ENCODE measurements around the gene BIN1. TPM values are rescaled to one million over a fixed set of nuclear protein-coding genes. Genes with fewer than 3 reads are reported as not detected.

The BIN1 gene
- total and polyA plus RNA-seq, 7 donors: 615 to 1,667 (median 1,331) TPM

DNA sequence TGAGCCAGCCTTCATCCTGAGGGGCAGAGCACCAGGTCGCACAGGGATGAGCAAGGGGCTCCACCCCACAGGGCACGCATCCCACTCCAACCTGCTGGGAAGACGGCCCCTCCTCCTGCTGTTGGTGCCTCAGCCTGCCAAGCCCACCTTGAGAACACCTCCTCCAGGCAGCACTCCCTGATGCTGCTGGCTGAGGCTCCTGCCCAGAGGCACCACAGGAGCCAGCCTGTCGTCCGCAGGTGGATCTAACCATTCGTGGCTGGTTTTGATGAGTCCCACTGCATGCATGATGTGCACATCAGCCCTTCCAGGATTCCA, 58.4 kb downstream of the BIN1 start:
- Histone ChIP-seq H3K36me3 (ENCODE audit: insufficient read depth in 1 of 2, low read depth in 1 of 2) (peaks cover 0 to 31% of the 10 kb centered on the region in 2 donors), H3K27me3 (ENCODE audit: insufficient read depth in 3 of 3, low read length in 2 of 3) (no peaks in the 10 kb centered on the region), H3K4me1 (peaks cover 45% of the 10 kb centered on the region), H3K27ac (no peak overlapping the region), H3K4me3 (no peak overlapping the region), H3K9me3 (no peaks in the 10 kb centered on the region)
- TF ChIP-seq, protein P1, sequence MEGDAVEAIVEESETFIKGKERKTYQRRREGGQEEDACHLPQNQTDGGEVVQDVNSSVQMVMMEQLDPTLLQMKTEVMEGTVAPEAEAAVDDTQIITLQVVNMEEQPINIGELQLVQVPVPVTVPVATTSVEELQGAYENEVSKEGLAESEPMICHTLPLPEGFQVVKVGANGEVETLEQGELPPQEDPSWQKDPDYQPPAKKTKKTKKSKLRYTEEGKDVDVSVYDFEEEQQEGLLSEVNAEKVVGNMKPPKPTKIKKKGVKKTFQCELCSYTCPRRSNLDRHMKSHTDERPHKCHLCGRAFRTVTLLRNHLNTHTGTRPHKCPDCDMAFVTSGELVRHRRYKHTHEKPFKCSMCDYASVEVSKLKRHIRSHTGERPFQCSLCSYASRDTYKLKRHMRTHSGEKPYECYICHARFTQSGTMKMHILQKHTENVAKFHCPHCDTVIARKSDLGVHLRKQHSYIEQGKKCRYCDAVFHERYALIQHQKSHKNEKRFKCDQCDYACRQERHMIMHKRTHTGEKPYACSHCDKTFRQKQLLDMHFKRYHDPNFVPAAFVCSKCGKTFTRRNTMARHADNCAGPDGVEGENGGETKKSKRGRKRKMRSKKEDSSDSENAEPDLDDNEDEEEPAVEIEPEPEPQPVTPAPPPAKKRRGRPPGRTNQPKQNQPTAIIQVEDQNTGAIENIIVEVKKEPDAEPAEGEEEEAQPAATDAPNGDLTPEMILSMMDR (IDR thresholded peaks at IDR 0.05): no peak
- 88 to 95% (median 91%) methylated on average over 6 of the region's 6 CpGs for WGBS, 3 donors
- intact Hi-C loops (cut with DNase I): no loop called here
- DNase-seq (peak in 1 of 2 donors; percentile 64), ATAC-seq (no peak)

DNA sequence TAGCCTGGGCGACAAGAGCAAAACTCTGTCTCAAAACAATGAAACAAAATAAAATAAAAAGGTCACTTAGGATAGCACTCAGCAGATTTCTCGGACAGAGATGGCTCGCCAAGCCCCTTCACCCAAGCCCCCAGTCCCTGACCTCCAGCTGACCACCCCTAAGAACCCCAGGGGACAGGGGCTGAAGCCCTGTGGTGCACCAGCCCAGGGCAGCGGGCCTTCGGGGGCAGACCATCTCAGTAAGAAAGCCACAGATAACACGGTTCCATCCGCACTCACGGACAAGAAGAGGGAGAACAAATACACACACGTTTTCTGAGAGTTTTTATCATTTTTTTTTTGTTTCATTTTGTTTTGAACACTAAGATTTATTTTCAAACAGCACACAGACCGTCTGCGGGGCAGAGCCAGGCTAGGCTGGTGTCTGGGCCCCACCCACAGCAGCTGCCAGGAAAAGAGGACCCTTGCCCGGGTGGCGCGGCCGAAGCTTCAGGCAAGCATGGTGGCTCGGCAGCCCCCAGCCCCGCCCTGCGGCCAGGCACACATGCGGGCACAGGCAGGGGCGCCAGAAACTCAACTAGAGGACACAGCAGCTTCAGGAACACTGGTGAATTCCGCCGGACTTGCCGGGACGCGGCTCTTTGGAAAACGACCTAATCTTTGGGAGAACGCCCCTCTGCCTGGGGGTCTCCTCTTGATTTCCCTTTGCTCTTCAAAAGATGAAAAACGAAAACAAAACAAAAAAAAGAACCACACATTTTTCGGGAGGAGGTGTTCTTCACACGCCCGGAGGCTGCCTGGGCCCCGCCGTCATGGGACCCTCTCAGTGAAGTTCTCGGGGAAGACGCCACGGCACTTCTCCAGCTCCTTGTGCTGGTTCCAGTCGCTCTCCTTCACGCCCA, 59.0 kb downstream of the BIN1 start:
- no peaks in the 10 kb centered on the region for H3K27me3 ChIP-seq (ENCODE audit: insufficient read depth in 3 of 3, low read length in 2 of 3)
- H3K9me3 ChIP-seq: no peaks in the 10 kb centered on the region
- DNase-seq (peak in 1 of 2 donors; percentile 55), ATAC-seq (no peak)
- H3K36me3 ChIP-seq (ENCODE audit: insufficient read depth in 1 of 2, low read depth in 1 of 2): peaks cover 0 to 26% of the 10 kb centered on the region in 2 donors
- H3K4me3 ChIP-seq: no peak overlapping the region
- H3K27ac ChIP-seq: no peak overlapping the region
- WGBS, 3 donors: 91 to 93% (median 91%) methylated on average over 38 of the region's 38 CpGs
- H3K4me1 ChIP-seq: peaks cover 39% of the 10 kb centered on the region
- intact Hi-C loops (cut with DNase I): no loop called here
- TF ChIP-seq, protein P1 (IDR thresholded peaks at IDR 0.05): no peak

DNA sequence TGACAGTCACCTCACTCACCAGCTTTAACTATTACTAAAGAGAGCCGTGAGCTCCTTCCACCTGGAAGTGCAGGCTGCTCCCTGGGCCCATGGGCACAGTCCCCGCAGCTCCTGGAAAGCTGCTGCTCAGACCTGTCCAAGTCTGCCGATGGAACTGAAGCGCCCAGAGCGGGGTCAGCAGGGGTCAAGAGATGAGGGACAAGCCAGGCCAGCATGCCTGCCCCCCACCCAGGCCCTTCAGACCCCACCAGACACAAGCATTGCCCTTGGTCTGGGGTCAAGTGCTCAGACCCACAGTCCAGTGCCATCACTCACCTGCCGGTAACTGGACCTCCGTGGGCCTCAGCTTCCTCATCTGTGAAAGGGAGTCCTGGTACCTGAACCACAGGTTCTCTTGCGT, 59.9 kb downstream of the BIN1 start:
- peak; percentile 23 to 56 for DNase-seq

DNA sequence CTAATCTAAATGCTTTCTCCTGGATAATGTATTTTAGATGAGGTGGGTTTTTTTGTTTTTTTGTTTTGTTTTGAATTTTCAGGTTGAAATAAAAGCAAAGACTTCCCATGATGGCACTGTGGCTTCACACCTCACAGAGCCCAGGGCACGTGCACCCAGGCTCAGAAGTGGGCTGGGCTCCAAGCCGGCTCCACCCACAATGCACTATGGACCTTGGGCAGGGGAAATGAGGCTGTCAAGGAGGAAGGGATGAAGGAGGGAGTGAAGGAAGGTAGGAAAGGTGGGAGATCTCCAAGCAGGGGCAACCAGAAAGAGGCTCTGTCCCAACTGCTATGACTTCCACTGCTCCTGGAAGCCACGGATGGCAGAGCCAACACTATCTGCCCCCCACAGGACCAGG, 60.4 kb downstream of the BIN1 start:
- WGBS, 3 donors: 41 to 58% (median 46%) methylated on average over 3 of the region's 3 CpGs
- Histone ChIP-seq H3K36me3 (ENCODE audit: insufficient read depth in 1 of 2, low read depth in 1 of 2) (peaks cover 0 to 26% of the 10 kb centered on the region in 2 donors), H3K27ac (peak overlapping the region; percentile 77), H3K4me3 (no peak overlapping the region), H3K4me1 (peaks cover 27% of the 10 kb centered on the region), H3K9me3 (no peaks in the 10 kb centered on the region), H3K27me3 (ENCODE audit: insufficient read depth in 3 of 3, low read length in 2 of 3) (no peaks in the 10 kb centered on the region)
- DNase-seq (peak; percentile 44 to 73), ATAC-seq (peak in 2 of 4 donors; percentile 12 to 16)
- intact Hi-C loops (cut with DNase I): no loop called here
- TF ChIP-seq, protein P1 (IDR thresholded peaks at IDR 0.05): no peak

More for the DNA sequence above, 59.9 kb downstream of the BIN1 start:
- Histone ChIP-seq H3K4me3 (no peak overlapping the region), H3K4me1 (peaks cover 32% of the 10 kb centered on the region), H3K36me3 (ENCODE audit: insufficient read depth in 1 of 2, low read depth in 1 of 2) (peaks cover 0 to 26% of the 10 kb centered on the region in 2 donors), H3K27ac (peak overlapping the region; percentile 77), H3K9me3 (no peaks in the 10 kb centered on the region), H3K27me3 (ENCODE audit: insufficient read depth in 3 of 3, low read length in 2 of 3) (no peaks in the 10 kb centered on the region)
- intact Hi-C loops (cut with DNase I): no loop called here
- TF ChIP-seq, protein P1 (IDR thresholded peaks at IDR 0.05): no peak
- 59 to 74% (median 64%) methylated on average over 7 to 8 of the region's 8 CpGs for WGBS, 3 donors
- ATAC-seq: no peak

Data from psoas muscle (tissue), 8 donors.